Neural cell (in vitro differentiated cells): ENCODE measurements around the gene BBS12.

Experiments
- EZH2 ChIP-seq: fragments of 200-600, 300-800 bp; shearing (Covaris generic), sonication (generic); IDR thresholded peaks from 2 replicates; pipeline ENCODE4 v1.6.1; 2014; ENCODE audit warnings: antibody characterized with exemption, low read length, borderline replicate concordance, mild to moderate bottlenecking; ENCODE audit not compliant: insufficient read depth, poor library complexity, severe bottlenecking
- RAD21 ChIP-seq: fragments of 450-650 bp; conservative IDR thresholded peaks from 2 replicates; pipeline ENCODE4 v1.6.1; 2014; ENCODE audit warnings: antibody characterized with exemption, mild to moderate bottlenecking, moderate library complexity
- SMC3 ChIP-seq: fragments of 450-650 bp; conservative IDR thresholded peaks from 2 replicates; pipeline ENCODE4 v1.6.1; 2014; ENCODE audit warnings: antibody characterized with exemption, mild to moderate bottlenecking, moderate library complexity; ENCODE audit not compliant: poor library complexity
- TF ChIP-seq, protein P1 (sequence below): IDR thresholded peaks from 2 replicates; pipeline ENCODE4 v1.6.1; 2012; ENCODE audit warnings: borderline replicate concordance

DNA sequence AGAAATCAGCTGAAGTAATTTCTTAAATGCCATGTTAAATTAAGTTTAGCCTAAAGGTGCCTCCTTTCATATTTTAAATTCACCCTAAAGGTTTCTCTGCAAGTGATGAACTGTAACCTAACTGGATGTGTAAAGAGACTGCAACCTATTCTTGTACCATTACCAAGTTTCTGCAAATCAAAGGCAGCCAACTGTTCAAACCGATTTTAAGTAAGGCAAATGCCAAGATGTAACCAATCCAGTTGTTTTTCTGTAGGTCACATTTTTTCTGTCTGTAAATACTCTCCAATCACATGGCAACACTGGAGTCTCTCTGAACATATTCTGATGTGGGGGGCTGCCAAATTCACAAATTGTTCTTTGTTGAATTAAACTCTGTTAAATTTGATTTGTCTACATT is 51.8 kb downstream of the BBS12 start:
- TF ChIP-seq RAD21 (no peak), SMC3 (no peak), EZH2 (no peak)
- TF ChIP-seq, protein P1, sequence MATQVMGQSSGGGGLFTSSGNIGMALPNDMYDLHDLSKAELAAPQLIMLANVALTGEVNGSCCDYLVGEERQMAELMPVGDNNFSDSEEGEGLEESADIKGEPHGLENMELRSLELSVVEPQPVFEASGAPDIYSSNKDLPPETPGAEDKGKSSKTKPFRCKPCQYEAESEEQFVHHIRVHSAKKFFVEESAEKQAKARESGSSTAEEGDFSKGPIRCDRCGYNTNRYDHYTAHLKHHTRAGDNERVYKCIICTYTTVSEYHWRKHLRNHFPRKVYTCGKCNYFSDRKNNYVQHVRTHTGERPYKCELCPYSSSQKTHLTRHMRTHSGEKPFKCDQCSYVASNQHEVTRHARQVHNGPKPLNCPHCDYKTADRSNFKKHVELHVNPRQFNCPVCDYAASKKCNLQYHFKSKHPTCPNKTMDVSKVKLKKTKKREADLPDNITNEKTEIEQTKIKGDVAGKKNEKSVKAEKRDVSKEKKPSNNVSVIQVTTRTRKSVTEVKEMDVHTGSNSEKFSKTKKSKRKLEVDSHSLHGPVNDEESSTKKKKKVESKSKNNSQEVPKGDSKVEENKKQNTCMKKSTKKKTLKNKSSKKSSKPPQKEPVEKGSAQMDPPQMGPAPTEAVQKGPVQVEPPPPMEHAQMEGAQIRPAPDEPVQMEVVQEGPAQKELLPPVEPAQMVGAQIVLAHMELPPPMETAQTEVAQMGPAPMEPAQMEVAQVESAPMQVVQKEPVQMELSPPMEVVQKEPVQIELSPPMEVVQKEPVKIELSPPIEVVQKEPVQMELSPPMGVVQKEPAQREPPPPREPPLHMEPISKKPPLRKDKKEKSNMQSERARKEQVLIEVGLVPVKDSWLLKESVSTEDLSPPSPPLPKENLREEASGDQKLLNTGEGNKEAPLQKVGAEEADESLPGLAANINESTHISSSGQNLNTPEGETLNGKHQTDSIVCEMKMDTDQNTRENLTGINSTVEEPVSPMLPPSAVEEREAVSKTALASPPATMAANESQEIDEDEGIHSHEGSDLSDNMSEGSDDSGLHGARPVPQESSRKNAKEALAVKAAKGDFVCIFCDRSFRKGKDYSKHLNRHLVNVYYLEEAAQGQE, result no peak
